Nephron progenitor cell (in vitro differentiated cells): ENCODE measurements around the gene SEMA3F.

Experiments
- DNase-seq: peaks from one replicate; pipeline ENCODE4 v3.0.0; 2021
- H3K27ac Mint-ChIP-seq: 2 replicates; pipeline ENCODE4 v1.8.0; 2021; ENCODE audit warnings: mild to moderate bottlenecking, moderate library complexity, mixed read lengths
- H3K27me3 Mint-ChIP-seq: 2 replicates; pipeline ENCODE4 v1.8.0; 2021; ENCODE audit warnings: mild to moderate bottlenecking, low read depth, mixed read lengths; ENCODE audit not compliant: poor library complexity
- H3K36me3 Mint-ChIP-seq: 2 replicates; pipeline ENCODE4 v1.8.0; 2021; ENCODE audit warnings: low read depth, mixed read lengths
- H3K4me1 Mint-ChIP-seq: 2 replicates; pipeline ENCODE4 v1.8.0; 2021; ENCODE audit warnings: mixed read lengths
- H3K4me3 Mint-ChIP-seq: 2 replicates; pipeline ENCODE4 v1.8.0; 2021; ENCODE audit warnings: mild to moderate bottlenecking, moderate library complexity, mixed read lengths
- H3K9me3 Mint-ChIP-seq: 2 replicates; pipeline ENCODE4 v1.8.0; 2021; ENCODE audit warnings: mild to moderate bottlenecking, moderate library complexity, mixed read lengths
- TF ChIP-seq, protein P1 (sequence below): fragments of 200-600 bp; sonication (generic); IDR thresholded peaks from 2 replicates; pipeline ENCODE4 v1.5.0; 2021; ENCODE audit warnings: antibody characterized with exemption

SEMA3F gene

DNA sequence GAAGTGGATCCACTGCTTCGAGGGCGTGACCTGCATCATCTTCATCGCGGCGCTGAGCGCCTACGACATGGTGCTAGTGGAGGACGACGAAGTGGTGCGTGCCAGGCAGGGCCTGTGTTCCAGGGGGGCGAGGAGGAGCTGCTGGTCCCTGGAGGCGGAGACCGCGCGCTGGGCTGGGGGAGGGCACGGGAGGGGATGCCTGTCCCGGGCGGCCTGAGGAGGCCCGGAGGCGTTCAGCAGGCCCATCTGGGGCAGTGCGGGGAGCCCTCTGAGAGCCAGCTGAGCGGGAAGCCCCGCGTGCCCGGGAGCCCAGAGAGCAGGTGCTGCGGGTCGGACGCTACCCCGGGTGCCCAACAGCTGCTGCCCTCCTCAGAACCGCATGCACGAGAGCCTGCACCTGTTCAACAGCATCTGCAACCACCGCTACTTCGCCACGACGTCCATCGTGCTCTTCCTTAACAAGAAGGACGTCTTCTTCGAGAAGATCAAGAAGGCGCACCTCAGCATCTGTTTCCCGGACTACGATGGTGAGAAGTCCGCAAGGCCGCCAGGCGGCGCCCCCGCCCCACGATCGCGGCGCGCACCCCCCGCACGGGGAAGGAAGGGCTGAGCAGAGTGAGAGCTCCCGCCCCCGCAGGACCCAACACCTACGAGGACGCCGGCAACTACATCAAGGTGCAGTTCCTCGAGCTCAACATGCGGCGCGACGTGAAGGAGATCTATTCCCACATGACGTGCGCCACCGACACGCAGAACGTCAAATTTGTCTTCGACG lies 39.2 kb downstream of the SEMA3F start:
- no peaks in the 10 kb centered on the region for H3K9me3 Mint-ChIP-seq
- TF ChIP-seq, protein P1, sequence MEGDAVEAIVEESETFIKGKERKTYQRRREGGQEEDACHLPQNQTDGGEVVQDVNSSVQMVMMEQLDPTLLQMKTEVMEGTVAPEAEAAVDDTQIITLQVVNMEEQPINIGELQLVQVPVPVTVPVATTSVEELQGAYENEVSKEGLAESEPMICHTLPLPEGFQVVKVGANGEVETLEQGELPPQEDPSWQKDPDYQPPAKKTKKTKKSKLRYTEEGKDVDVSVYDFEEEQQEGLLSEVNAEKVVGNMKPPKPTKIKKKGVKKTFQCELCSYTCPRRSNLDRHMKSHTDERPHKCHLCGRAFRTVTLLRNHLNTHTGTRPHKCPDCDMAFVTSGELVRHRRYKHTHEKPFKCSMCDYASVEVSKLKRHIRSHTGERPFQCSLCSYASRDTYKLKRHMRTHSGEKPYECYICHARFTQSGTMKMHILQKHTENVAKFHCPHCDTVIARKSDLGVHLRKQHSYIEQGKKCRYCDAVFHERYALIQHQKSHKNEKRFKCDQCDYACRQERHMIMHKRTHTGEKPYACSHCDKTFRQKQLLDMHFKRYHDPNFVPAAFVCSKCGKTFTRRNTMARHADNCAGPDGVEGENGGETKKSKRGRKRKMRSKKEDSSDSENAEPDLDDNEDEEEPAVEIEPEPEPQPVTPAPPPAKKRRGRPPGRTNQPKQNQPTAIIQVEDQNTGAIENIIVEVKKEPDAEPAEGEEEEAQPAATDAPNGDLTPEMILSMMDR: peak; percentile 70
- peak; percentile 78 for DNase-seq
- peaks cover 15% of the 10 kb centered on the region for H3K4me1 Mint-ChIP-seq
- H3K4me3 Mint-ChIP-seq: no peak overlapping the region
- no peak overlapping the region for H3K27ac Mint-ChIP-seq
- H3K27me3 Mint-ChIP-seq: peaks cover 15% of the 10 kb centered on the region
- H3K36me3 Mint-ChIP-seq: no peaks in the 10 kb centered on the region

- DNase-seq: no peak
- H3K9me3 Mint-ChIP-seq: no peaks in the 10 kb centered on the region
- H3K27me3 Mint-ChIP-seq: peaks cover 15% of the 10 kb centered on the region
- TF ChIP-seq, protein P1: no peak
- no peak overlapping the region for H3K27ac Mint-ChIP-seq
- H3K4me3 Mint-ChIP-seq: no peak overlapping the region
- no peaks in the 10 kb centered on the region for H3K36me3 Mint-ChIP-seq
- peaks cover 12% of the 10 kb centered on the region for H3K4me1 Mint-ChIP-seq
These were observed 39.9 kb downstream of the SEMA3F start for GRCh38 chr3:50194903-50195500.

- TF ChIP-seq, protein P1: no peak
- DNase-seq: no peak
- H3K36me3 Mint-ChIP-seq: no peaks in the 10 kb centered on the region
- no peaks in the 10 kb centered on the region for H3K9me3 Mint-ChIP-seq
- peaks cover 15% of the 10 kb centered on the region for H3K27me3 Mint-ChIP-seq
- peaks cover 13% of the 10 kb centered on the region for H3K4me1 Mint-ChIP-seq
- H3K4me3 Mint-ChIP-seq: no peak overlapping the region
- no peak overlapping the region for H3K27ac Mint-ChIP-seq
These were observed 40.6 kb downstream of the SEMA3F start for GRCh38 chr3:50195501-50196252.

- no peak for DNase-seq
- TF ChIP-seq, protein P1: no peak
These were observed 41.2 kb downstream of the SEMA3F start for GRCh38 chr3:50196253-50196801.

GRCh38 chr3:50201573-50202315 lies 46.6 kb downstream of the SEMA3F start:
- peaks cover 14% of the 10 kb centered on the region for H3K27me3 Mint-ChIP-seq
- peaks cover 39% of the 10 kb centered on the region for H3K4me1 Mint-ChIP-seq
- TF ChIP-seq, protein P1: no peak
- no peaks in the 10 kb centered on the region for H3K9me3 Mint-ChIP-seq
- H3K36me3 Mint-ChIP-seq: no peaks in the 10 kb centered on the region
- H3K4me3 Mint-ChIP-seq: no peak overlapping the region
- H3K27ac Mint-ChIP-seq: no peak overlapping the region
- no peak for DNase-seq

More at GRCh38 chr3:50196253-50196801, 41.2 kb downstream of the SEMA3F start:
- peak overlapping the region; percentile 5 for H3K27ac Mint-ChIP-seq
- H3K9me3 Mint-ChIP-seq: no peaks in the 10 kb centered on the region
- no peaks in the 10 kb centered on the region for H3K36me3 Mint-ChIP-seq
- H3K4me3 Mint-ChIP-seq: no peak overlapping the region
- peaks cover 20% of the 10 kb centered on the region for H3K4me1 Mint-ChIP-seq
- peaks cover 15% of the 10 kb centered on the region for H3K27me3 Mint-ChIP-seq
